Measurements from ENCODE around the gene PTPN6. TPM values are rescaled to one million over a fixed set of nuclear protein-coding genes. Genes with fewer than 3 reads are reported as not detected.
"Not testable (repeated sequence)": the region's sequence is repeated elsewhere in the genome, so short reads cannot be mapped to it uniquely, and the experiment has no call there.

The PTPN6 gene
- total RNA-seq, 1 experiment from 2014 or later = 19.8 TPM

DNA sequence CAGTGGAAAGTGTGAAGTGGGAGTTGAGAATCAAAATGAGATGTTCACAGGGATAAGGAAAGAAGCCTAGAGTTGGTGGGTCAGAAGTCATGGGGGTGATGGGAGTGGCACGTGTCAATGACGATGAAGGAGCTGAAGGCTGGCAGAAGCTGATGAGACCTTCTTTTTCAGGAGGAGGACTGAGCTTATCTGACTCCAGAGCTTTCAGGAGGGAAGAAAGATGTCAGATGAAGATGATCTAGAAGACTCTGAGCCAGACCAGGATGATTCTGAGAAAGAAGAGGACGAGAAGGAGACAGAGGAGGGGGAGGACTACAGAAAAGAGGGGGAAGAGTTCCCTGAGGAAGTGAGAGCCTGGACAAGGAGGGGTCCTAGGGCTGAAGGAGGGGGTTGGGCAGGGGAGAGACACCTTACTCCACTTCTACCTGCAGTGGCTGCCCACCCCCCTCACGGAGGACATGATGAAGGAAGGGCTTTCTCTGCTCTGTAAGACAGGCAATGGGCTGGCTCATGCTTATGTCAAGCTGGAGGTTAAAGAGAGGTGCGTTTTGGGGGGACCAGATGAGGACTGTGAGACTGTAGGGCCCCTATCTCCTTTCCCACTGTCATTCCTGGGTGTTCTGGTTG lies 45.6 kb upstream of the PTPN6 start:
- Histone ChIP-seq H2BK15ac (ENCODE audit: low read depth, low read length) (no peak overlapping the region; the same call in 1 of the 2 replicates), H2AFZ (ENCODE audit: low read length) (no peak overlapping the region), H3K14ac (ENCODE audit: insufficient read depth, low read length) (peak overlapping the region; percentile 98), H3K4ac (ENCODE audit: low read depth, low read length) (peak overlapping the region; percentile 52), H3K23me2 (ENCODE audit: insufficient read length, low read depth, low read length, poor library complexity, severe bottlenecking) (peaks cover 3% of the 10 kb centered on the region), H3K27ac (ENCODE audit: insufficient read length, low read depth, low read length) (no peak overlapping the region), H4K20me1 (ENCODE audit: control insufficient read depth, insufficient read depth, insufficient read length) (no peaks in the 10 kb centered on the region), H3K9ac (ENCODE audit: extremely low read depth, insufficient read length, low read length) (no peak overlapping the region), H2BK12ac (ENCODE audit: insufficient read length, low read depth, low read length) (peak overlapping the region; percentile 92), H3K4me2 (ENCODE audit: insufficient read depth, insufficient read length, low read length) (peak overlapping the region; percentile 81), H3K56ac (ENCODE audit: insufficient read length, low read depth, low read length) (no peak overlapping the region), H3K79me1 (ENCODE audit: insufficient read depth, low read depth, low read length, poor library complexity, severe bottlenecking) (no peaks in the 10 kb centered on the region), H3K23ac (ENCODE audit: insufficient read length, low read depth, low read length) (no peak overlapping the region), H3K27me3 (ENCODE audit: insufficient read depth, low read length) (no peaks in the 10 kb centered on the region; the same call in 1 of the 2 replicates), H2AK5ac (ENCODE audit: insufficient read length, low read length) (no peak overlapping the region), H4K5ac (ENCODE audit: insufficient read length, low read depth, low read length) (no peak overlapping the region), H2BK20ac (ENCODE audit: low read depth, low read length, poor library complexity, severe bottlenecking) (no peak overlapping the region), H3K18ac (ENCODE audit: insufficient read length, low read depth, low read length) (peak overlapping the region; percentile 95), H3K4me1 (ENCODE audit: insufficient read depth, low read length) (no peaks in the 10 kb centered on the region; the same call in 1 of the 2 replicates), H4K91ac (ENCODE audit: insufficient read length, low read depth, low read length) (peak overlapping the region; percentile 91), H3K9me3 (ENCODE audit: control insufficient read depth, low read depth, low read length) (no peaks in the 10 kb centered on the region), H4K8ac (replicated peaks; ENCODE audit: insufficient read length, low read depth, low read length) (no peak overlapping the region), H3T11ph (ENCODE audit: low read length) (peak overlapping the region; percentile 63), H2BK5ac (ENCODE audit: insufficient read length, low read length) (no peak overlapping the region), H3K79me2 (ENCODE audit: insufficient read depth, low read length) (no peaks in the 10 kb centered on the region), H2BK120ac (ENCODE audit: low read depth, low read length, poor library complexity, severe bottlenecking) (peak overlapping the region; percentile 94)
- H3K36me3 Mint-ChIP-seq (ENCODE audit: insufficient read depth in 1 of 3, low read depth in 3 of 3) = no peaks in the 10 kb centered on the region
- TF ChIP-seq, protein P1, sequence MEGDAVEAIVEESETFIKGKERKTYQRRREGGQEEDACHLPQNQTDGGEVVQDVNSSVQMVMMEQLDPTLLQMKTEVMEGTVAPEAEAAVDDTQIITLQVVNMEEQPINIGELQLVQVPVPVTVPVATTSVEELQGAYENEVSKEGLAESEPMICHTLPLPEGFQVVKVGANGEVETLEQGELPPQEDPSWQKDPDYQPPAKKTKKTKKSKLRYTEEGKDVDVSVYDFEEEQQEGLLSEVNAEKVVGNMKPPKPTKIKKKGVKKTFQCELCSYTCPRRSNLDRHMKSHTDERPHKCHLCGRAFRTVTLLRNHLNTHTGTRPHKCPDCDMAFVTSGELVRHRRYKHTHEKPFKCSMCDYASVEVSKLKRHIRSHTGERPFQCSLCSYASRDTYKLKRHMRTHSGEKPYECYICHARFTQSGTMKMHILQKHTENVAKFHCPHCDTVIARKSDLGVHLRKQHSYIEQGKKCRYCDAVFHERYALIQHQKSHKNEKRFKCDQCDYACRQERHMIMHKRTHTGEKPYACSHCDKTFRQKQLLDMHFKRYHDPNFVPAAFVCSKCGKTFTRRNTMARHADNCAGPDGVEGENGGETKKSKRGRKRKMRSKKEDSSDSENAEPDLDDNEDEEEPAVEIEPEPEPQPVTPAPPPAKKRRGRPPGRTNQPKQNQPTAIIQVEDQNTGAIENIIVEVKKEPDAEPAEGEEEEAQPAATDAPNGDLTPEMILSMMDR (conservative IDR thresholded peaks at IDR 0.05) = no peak
- H3K27ac Mint-ChIP-seq = no peak overlapping the region
- no peak for DNase-seq
- H3K4me1 Mint-ChIP-seq = peaks cover 4 to 8% of the 10 kb centered on the region in 2 experiments
- H3K9me3 Mint-ChIP-seq = no peaks in the 10 kb centered on the region
- H3K4me3 Mint-ChIP-seq = no peak overlapping the region
- H3K27me3 Mint-ChIP-seq (ENCODE audit: low read depth) = peaks cover 8% of the 10 kb centered on the region
- WGBS (ENCODE audit: extremely low coverage, insufficient read length, low lambda C conversion rate) = no CpG with 5 or more reads among the region's 5 CpGs

DNA sequence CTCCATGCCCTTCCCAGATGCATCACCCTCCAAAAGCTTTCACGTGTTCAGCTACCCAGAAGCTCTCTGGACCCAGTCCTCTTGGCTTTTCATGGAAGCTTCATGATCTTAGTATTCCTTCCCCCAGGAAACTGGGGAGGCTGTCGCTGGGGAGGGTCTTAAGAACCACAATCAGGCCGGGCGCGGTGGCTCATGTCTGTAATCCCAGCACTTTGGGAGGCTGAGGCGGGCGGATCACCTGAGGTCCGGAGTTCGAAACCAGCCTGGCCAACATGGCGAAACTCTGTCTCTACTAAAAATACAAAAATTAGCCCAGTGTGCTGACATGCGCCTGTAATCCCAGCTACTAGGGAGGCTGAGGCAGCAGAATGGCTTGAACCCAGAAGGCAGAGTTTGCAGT lies 43.0 kb upstream of the PTPN6 start:
- not testable (repeated sequence) for H3K56ac ChIP-seq (ENCODE audit: insufficient read length, low read depth, low read length); H2AFZ ChIP-seq (ENCODE audit: low read length); H3K79me2 ChIP-seq (ENCODE audit: insufficient read depth, low read length); H2BK20ac ChIP-seq (ENCODE audit: low read depth, low read length, poor library complexity, severe bottlenecking); H3K4me2 ChIP-seq (ENCODE audit: insufficient read depth, insufficient read length, low read length); H3K23me2 ChIP-seq (ENCODE audit: insufficient read length, low read depth, low read length, poor library complexity, severe bottlenecking); H3K18ac ChIP-seq (ENCODE audit: insufficient read length, low read depth, low read length); H3K9me3 Mint-ChIP-seq; H2AK5ac ChIP-seq (ENCODE audit: insufficient read length, low read length); H3K27me3 ChIP-seq (ENCODE audit: insufficient read depth, low read length); H3K79me1 ChIP-seq (ENCODE audit: insufficient read depth, low read depth, low read length, poor library complexity, severe bottlenecking); H2BK120ac ChIP-seq (ENCODE audit: low read depth, low read length, poor library complexity, severe bottlenecking); H3K27ac Mint-ChIP-seq; H3K9me3 ChIP-seq (ENCODE audit: control insufficient read depth, low read depth, low read length); H2BK5ac ChIP-seq (ENCODE audit: insufficient read length, low read length); H2BK12ac ChIP-seq (ENCODE audit: insufficient read length, low read depth, low read length); H4K91ac ChIP-seq (ENCODE audit: insufficient read length, low read depth, low read length); H3K4me3 Mint-ChIP-seq; H3K4me1 ChIP-seq (ENCODE audit: insufficient read depth, low read length); H3K23ac ChIP-seq (ENCODE audit: insufficient read length, low read depth, low read length); H3K27ac ChIP-seq (ENCODE audit: insufficient read length, low read depth, low read length); H3K14ac ChIP-seq (ENCODE audit: insufficient read depth, low read length); H3K4ac ChIP-seq (ENCODE audit: low read depth, low read length); H3K9ac ChIP-seq (ENCODE audit: extremely low read depth, insufficient read length, low read length); H4K8ac ChIP-seq (replicated peaks; ENCODE audit: insufficient read length, low read depth, low read length); H4K5ac ChIP-seq (ENCODE audit: insufficient read length, low read depth, low read length); DNase-seq; H3T11ph ChIP-seq (ENCODE audit: low read length); H4K20me1 ChIP-seq (ENCODE audit: control insufficient read depth, insufficient read depth, insufficient read length); H2BK15ac ChIP-seq (ENCODE audit: low read depth, low read length); H3K36me3 Mint-ChIP-seq (ENCODE audit: insufficient read depth in 1 of 3, low read depth in 3 of 3)
- H3K27me3 Mint-ChIP-seq (ENCODE audit: low read depth) = peaks cover 21% of the 10 kb centered on the region
- no CpG with 5 or more reads among the region's 11 CpGs for WGBS (ENCODE audit: extremely low coverage, insufficient read length, low lambda C conversion rate)
- peaks cover 9 to 13% of the 10 kb centered on the region in 2 experiments for H3K4me1 Mint-ChIP-seq

All from H9 (cell line).